DOHH2 (cell line): ENCODE measurements around the gene CXCR1.

ENCODE experiments used
- EZH2phosphoT487 ChIP-seq: fragments of 200-600 bp; sonication (generic); IDR thresholded peaks from 2 replicates; pipeline ENCODE4 v1.6.1; 2017; ENCODE audit warnings: borderline replicate concordance, mild to moderate bottlenecking, antibody characterized with exemption, low read length, moderate library complexity, mixed read lengths
- TF ChIP-seq, protein P1 (sequence below): fragments of 200-600 bp; sonication (generic); IDR thresholded peaks from one replicate; pipeline ENCODE4 v1.5.1; 2014; ENCODE audit warnings: antibody characterized with exemption, mild to moderate bottlenecking, low read depth, low read length; ENCODE audit not compliant: poor library complexity, severe bottlenecking

DNA sequence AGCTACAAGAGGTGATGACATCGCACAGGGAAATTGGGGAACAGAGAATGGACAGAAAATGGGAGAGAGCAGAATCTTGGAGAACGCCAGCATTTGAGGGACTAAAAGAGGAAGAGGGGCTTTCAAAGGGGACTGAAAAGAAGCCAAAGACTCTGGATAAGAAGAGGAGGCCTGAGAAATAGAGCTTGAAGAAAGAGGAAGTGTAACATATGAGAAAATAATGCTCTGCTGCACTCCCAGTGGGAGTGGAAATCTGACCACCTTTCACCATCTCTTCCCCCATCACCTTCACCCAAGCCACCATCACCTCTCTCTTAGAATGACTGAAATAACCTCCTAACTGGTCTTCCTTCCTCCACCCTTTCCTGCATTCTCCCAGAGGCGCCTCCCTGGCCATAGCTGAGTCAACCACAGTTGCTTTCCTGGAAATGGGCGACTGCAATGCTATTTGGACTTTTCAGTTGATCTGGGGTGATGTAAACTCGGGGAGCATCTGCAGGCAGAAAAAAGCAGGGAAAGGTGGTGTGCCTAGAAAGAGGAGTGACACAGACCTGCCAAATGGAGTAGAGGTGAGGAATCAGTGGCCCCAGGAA lies 16.8 kb downstream of the CXCR1 start:
- TF ChIP-seq, protein P1, sequence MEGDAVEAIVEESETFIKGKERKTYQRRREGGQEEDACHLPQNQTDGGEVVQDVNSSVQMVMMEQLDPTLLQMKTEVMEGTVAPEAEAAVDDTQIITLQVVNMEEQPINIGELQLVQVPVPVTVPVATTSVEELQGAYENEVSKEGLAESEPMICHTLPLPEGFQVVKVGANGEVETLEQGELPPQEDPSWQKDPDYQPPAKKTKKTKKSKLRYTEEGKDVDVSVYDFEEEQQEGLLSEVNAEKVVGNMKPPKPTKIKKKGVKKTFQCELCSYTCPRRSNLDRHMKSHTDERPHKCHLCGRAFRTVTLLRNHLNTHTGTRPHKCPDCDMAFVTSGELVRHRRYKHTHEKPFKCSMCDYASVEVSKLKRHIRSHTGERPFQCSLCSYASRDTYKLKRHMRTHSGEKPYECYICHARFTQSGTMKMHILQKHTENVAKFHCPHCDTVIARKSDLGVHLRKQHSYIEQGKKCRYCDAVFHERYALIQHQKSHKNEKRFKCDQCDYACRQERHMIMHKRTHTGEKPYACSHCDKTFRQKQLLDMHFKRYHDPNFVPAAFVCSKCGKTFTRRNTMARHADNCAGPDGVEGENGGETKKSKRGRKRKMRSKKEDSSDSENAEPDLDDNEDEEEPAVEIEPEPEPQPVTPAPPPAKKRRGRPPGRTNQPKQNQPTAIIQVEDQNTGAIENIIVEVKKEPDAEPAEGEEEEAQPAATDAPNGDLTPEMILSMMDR, result no peak
- no peak for TF ChIP-seq EZH2phosphoT487
